ENCODE results near the gene TBX1.

DNA sequence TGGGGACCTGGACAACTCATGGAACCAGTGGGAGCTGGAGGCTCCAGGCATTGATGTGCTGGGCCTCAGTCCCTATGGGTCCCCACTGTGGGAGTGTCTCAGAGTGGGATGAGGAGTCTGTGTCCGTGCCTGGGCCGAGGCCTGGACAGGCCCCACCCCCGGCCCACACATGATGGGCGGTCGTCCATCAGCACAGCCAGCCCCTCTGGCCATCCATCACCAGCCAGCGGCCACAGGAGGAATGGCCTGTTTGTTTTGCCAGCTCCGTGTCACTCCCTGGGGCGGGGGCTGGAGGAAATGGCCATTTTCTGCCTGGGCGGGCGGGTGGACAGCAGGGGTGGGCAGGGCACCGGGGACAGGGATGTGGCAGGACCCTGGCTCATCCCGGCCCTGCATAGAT lies 13.0 kb upstream of the TBX1 start:
- TF ChIP-seq POLR2A (IDR thresholded peaks at IDR 0.05) = no peak
- TF ChIP-seq, protein P1, sequence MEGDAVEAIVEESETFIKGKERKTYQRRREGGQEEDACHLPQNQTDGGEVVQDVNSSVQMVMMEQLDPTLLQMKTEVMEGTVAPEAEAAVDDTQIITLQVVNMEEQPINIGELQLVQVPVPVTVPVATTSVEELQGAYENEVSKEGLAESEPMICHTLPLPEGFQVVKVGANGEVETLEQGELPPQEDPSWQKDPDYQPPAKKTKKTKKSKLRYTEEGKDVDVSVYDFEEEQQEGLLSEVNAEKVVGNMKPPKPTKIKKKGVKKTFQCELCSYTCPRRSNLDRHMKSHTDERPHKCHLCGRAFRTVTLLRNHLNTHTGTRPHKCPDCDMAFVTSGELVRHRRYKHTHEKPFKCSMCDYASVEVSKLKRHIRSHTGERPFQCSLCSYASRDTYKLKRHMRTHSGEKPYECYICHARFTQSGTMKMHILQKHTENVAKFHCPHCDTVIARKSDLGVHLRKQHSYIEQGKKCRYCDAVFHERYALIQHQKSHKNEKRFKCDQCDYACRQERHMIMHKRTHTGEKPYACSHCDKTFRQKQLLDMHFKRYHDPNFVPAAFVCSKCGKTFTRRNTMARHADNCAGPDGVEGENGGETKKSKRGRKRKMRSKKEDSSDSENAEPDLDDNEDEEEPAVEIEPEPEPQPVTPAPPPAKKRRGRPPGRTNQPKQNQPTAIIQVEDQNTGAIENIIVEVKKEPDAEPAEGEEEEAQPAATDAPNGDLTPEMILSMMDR (IDR thresholded peaks at IDR 0.05) = no peak
